KG1 (cell line): Measurements from ENCODE around the gene BET1L.
"Not testable (repeated sequence)": the region's sequence is repeated elsewhere in the genome, so short reads cannot be mapped to it uniquely, and the experiment has no call there.

Experiments used
- DNase-seq: peaks from one replicate; lab custom pipeline; 2025; lab: John Stamatoyannopoulos, UW

Gene BET1L

GRCh38 chr11:196786-197731 lies 10.1 kb downstream of the BET1L start:
- DNase-seq: no peak

GRCh38 chr11:193481-193880 lies 13.7 kb downstream of the BET1L start:
- not testable (repeated sequence) for DNase-seq

GRCh38 chr11:192674-193128 lies 14.5 kb downstream of the BET1L start, which contains the start of gene SCGB1C1:
SCGB1C1 (plus strand) TSS chr11:193078; CDS start chr11:193100, 22 bp downstream.
- DNase-seq: not testable (repeated sequence)

GRCh38 chr11:191490-192478 lies 15.4 kb downstream of the BET1L start:
- not testable (repeated sequence) for DNase-seq

- DNase-seq: not testable (repeated sequence)
Observed at GRCh38 chr11:190546-190945, 16.7 kb downstream of the BET1L start.

- not testable (repeated sequence) for DNase-seq
Observed at GRCh38 chr11:189843-190311, 17.3 kb downstream of the BET1L start.

- DNase-seq: not testable (repeated sequence)
Observed at GRCh38 chr11:189200-189783, 17.9 kb downstream of the BET1L start.

- DNase-seq: not testable (repeated sequence)
Observed at GRCh38 chr11:180242-180641, 27.0 kb downstream of the BET1L start.
